ENCODE data around the gene HPS3. TPM values are rescaled to one million over a fixed set of nuclear protein-coding genes. Genes with fewer than 3 reads are reported as not detected.

HPS3 gene
- total RNA-seq, 1 experiment from 2014 or later: 11.3 TPM

- Histone ChIP-seq H3K36me3 (ENCODE audit: low read depth, low read length) (no peaks in the 10 kb centered on the region), H3K9me2 (replicated peaks; ENCODE audit: low read length) (no peaks in the 10 kb centered on the region), H3K4me1 (ENCODE audit: insufficient read depth, low read length) (peaks cover 11% of the 10 kb centered on the region), H3K9ac (ENCODE audit: low read length) (no peak within 1 kb of the TSS), H3K79me2 (ENCODE audit: low read length) (no peaks in the 10 kb centered on the region), H3K4me3 (ENCODE audit: low read length) (no peak within 1 kb of the TSS), H3K9me3 (ENCODE audit: low read length) (no peaks in the 10 kb centered on the region), H2AFZ (ENCODE audit: low read length) (no peak within 1 kb of the TSS), H3K27me3 (ENCODE audit: low read length) (no peaks in the 10 kb centered on the region), H3K4me2 (ENCODE audit: low read length) (no peak within 1 kb of the TSS), H3F3A (ENCODE audit: low read length, unreplicated experiment) (no peaks in the 10 kb centered on the region), H3K27ac (ENCODE audit: low read length) (no peak within 1 kb of the TSS), H4K20me1 (ENCODE audit: low read length) (no peaks in the 10 kb centered on the region)
- ChIA-PET POLR2A (ENCODE audit: unreplicated experiment) (no interaction called here), CTCF (interaction anchor here (0.7 kb wide), 1 partner anchor 41 kb away, joined by 3 read pairs; no protein-coding TSS in a partner anchor)
- intact Hi-C loops (cut with micrococcal nuclease): loop anchor here (2.0 to 5.0 kb wide), 2 partner anchors 17 to 90 kb away; no protein-coding TSS in a partner anchor
- peak; percentile 39 for ATAC-seq
- DNase-seq: no peak
- BruUV-seq (replicated peaks): no TSS peak
- no peak for TF ChIP-seq EZH2phosphoT487 (IDR thresholded peaks at IDR 0.05; ENCODE audit: borderline replicate concordance, low read length)
- no peak for TF ChIP-seq CTCF (conservative IDR thresholded peaks at IDR 0.05; ENCODE audit: low read depth, low read length)
- TF ChIP-seq EZH2 (IDR thresholded peaks at IDR 0.05; ENCODE audit: low read length, unreplicated experiment): no peak
Observed at GRCh38 chr3:149221783-149222517, 92.5 kb downstream of the HPS3 start, which contains the start of gene CP. Gene CP, minus strand, starts transcription at chr3:149221829. Its CDS starts 37 bp downstream, at chr3:149221792.

Other genes starting within 250 kb of the HPS3 start
- 9.9 and 12.0 TPM in 2 replicates for gene GYG1, start 138.1 kb upstream of the HPS3 start, total RNA-seq (2014; rRNA removed)
- 36.5 and 43.3 TPM in 2 replicates for gene HLTF, start 43.1 kb upstream of the HPS3 start, total RNA-seq (2014; rRNA removed)
- 0.04 TPM in 1 of 2 replicates, not detected in the other for gene CP, start 92.2 kb downstream of the HPS3 start, total RNA-seq (2014; rRNA removed)
- gene TM4SF18, start 204.0 kb downstream of the HPS3 start, total RNA-seq (2014; rRNA removed): 0.06 and 0.40 TPM in 2 replicates
- 408 and 535 TPM in 2 replicates for gene TM4SF1, start 248.0 kb downstream of the HPS3 start, total RNA-seq (2014; rRNA removed)

All from PC-3 (cell line).